HG03064 (cell line): Measurements from ENCODE around the gene CELA2B.
"Not testable (repeated sequence)": the region's sequence is repeated elsewhere in the genome, so short reads cannot be mapped to it uniquely, and the experiment has no call there.

Experiments used
- ATAC-seq: cut with Tn5 transposase; IDR thresholded peaks from one replicate; pipeline ENCODE4 v1.9.1; 2021; ENCODE audit warnings: low read depth; ENCODE audit not compliant: unreplicated experiment

Gene CELA2B

GRCh38 chr1:15444468-15445389, 31.2 kb upstream of the CELA2B start:
- ATAC-seq: no peak

GRCh38 chr1:15445390-15446122, 30.3 kb upstream of the CELA2B start:
- ATAC-seq: no peak

- ATAC-seq: no peak
Measured at GRCh38 chr1:15446212-15446611, 29.7 kb upstream of the CELA2B start.

- no peak for ATAC-seq
Measured at GRCh38 chr1:15448877-15449462, 26.9 kb upstream of the CELA2B start.

DNA sequence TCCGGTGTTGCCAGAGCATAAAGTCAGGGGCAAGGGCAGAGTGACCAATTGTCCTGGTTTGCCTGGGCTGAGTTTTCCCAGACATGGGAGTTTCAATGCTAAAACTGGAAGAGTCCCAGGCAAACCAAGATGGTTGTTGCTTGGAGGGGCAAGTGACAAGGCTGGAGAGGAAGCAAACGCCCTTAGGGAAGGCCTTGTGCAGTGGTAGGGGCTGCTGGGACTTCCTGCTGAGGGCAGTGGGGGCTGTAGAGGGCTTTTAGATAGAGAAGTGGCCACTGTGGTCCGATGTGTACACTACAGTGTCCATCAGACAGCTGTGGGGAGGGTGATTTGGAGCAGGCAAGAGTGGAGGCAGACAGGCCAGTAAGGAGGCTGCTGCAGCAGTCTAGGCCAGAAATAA, 26.3 kb upstream of the CELA2B start:
- ATAC-seq: no peak

- ATAC-seq: no peak
Measured at GRCh38 chr1:15451014-15451722, 24.7 kb upstream of the CELA2B start.

- no peak for ATAC-seq
Measured at GRCh38 chr1:15452216-15452615, 23.7 kb upstream of the CELA2B start.

DNA sequence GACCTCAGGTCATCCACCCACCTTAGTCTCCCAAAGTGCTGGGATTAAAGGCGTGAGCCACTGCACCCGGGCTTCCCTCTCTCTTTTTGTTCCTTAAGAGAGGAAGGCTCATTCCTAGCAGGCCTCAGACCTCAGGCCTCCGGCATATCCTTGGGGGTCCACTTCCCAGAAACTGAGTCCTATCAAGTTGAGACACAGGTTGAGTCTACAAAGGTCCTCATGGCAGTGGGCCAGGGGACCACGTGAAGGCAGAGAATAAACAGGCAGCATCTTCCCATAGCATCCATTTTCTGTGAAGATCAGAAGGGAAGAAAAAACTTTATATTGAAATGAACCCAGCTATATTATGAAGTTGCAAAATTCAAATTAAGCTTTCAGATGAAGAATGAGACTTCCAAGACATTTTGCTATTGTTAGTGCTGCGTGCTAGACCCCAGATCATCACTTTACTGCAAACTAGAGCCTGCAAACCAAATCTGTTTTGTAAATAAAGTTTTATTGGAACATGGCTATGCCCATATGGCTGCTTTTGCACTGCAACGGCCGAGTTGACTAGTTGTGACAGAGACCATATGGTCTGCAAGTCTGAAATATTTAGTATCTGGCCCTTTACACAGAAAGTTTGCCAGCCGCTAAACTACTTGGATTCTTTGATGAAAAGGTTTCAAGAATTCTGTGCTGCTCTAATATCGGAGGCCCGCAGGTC, 22.9 kb upstream of the CELA2B start:
- ATAC-seq: no peak

DNA sequence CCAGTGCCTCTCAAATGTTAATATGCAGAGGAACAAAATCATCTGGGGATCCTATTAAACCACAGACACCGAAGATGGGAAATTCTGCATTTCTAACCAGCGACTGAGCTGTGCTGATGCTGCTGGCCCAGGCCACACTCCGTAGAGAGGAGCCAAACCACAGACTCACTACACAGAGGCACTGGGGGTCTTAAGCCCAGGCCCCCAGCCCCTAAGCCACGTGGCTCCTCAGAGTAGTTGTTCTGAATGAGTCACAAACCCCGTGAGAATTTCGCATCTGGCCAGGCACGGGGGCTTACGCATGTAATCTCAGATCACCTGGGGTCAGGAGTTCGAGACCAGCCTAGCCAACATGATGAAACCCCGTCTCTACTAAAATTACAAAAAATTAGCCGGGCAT, 22.2 kb upstream of the CELA2B start:
- no peak for ATAC-seq

DNA sequence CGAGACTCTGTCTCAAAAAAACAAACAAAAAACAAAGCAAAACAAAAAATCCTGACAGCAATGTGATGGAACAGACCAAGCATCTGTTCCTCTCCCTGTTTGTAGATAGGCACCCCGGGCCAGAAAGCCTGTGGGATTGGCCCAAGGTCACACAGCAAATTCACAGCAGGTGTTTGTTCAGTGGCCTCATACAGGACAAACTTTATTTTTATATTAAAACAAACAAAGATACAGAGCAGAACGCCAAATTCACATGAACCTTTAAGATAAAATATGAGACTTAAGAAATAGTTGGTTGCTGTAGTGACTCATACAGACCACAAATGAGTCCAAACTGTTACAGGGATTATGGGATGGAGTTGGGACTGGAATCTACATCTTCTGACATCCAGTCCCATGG, 21.6 kb upstream of the CELA2B start:
- no peak for ATAC-seq

DNA sequence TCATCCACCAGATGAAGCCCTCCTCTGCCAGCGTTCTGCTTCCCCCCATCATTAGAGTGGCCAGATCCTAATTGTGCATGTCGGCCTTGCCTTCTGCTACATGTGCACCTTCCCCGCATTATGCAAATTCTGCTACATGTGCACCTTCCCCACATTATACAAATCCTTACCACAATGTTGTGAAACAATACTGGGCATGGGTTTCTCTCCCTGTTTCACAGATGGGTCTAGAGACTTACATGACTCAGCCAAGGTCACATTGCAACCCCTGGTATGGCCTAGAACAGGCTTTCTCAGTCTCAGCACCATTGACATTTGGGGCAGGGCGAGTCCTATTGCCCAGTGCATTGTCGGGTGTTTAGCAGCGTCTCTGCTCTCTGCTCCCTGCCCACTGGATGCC, 20.4 kb upstream of the CELA2B start:
- ATAC-seq: no peak

- ATAC-seq: no peak
Measured at GRCh38 chr1:15456313-15456954, 19.5 kb upstream of the CELA2B start, which contains the start of gene CELA2A. TSS of gene CELA2A (plus strand) at chr1:15456732. CDS start at chr1:15456754, 22 bp downstream.

- ATAC-seq: no peak
Measured at GRCh38 chr1:15457585-15457984, 18.3 kb upstream of the CELA2B start.

- not testable (repeated sequence) for ATAC-seq
Measured at GRCh38 chr1:15458388-15458787, 17.5 kb upstream of the CELA2B start.

DNA sequence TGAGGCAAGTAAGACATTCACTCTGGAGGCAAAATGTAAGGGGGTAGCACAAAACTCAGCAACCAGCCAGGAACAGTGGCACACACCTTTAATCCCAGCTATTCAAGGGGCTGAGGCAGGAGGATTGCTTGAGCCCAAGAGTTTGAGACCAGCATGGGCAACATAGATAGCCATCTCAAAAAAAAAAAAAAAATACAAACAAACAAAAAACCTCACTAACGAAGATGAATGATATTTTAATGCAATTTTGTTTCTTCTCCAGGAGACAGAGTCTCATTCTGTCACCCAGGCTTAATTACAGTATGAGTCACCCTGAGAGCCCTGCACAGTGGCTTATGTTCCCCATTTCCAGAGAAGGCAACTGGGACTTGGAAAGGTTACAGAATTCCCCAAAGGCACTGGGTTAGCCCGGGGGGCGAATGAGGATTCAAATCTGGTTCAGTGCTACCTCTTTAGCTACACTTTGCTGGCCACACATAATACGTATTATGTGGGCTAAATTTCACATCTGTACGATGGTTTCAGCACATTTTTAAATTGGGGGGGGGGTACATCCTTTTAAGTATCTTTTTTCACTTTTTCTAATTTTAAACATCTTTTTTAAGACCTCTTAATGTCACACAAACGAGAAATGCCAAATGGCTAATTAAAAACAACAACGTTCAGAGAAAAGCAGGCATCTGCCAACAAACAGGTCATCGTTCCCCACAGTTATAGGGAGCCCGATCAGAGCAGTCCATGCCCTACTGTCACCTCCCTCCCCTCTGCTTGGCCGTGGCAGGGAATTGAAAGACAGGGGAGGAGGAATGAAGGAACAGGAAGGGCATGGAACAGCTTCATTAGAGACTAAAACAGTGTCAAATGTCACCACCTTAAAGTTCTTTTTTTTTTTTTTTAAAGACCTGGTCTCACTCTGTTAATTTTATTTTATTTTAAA, 15.9 kb upstream of the CELA2B start:
- no peak for ATAC-seq

DNA sequence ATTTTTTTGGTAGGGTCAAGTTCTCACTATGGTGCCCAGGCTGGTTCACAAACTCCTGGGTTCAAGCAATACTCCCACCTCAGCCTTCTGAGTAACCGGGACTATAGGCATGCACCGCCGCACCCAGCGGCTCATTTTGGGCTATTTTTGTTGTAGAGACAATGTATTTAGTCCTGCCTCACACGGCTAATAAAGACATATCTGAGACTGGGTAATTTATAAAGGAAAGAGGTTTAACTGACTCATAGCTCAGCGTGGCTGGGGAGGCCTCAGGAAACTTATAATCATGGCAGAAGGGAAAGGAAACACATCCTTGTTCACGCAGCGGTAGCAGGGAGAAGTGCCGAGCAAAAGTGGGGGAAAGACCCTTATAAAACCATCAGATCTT, 15.2 kb upstream of the CELA2B start:
- ATAC-seq: no peak

DNA sequence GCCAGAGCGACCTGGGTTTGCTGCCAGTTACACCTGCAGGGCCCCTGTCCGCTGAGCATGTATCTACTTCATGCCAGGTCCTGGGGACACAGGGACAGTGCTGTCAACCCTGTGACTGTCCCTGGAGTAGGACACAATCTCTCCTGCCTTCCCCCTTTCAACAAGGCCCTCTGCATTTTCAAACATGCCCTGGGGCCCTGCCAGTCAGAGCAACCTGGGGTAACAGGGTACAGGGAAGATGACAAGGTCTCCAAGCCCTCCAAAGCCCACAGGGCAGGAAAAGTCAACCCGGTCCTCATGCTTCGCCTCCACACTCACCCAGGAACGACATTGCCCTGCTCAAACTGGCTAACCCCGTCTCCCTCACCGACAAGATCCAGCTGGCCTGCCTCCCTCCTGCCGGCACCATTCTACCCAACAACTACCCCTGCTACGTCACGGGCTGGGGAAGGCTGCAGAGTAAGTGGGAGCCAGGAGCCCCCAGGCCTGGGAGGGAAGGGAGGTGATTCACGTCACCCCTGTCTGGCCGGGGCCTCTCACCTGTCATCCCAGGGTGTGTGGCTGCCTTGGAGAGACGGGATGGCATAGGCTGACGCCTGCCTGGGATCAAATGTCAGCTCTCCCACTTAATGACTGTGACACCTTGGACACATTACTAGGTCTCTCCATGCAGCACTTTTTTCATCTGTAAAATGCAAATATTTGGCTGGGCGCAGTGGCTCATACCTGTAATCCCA, 12.7 kb upstream of the CELA2B start:
- ATAC-seq: not testable (repeated sequence)

- ATAC-seq: not testable (repeated sequence)
Measured at GRCh38 chr1:15463926-15464322, 12.0 kb upstream of the CELA2B start.
